H54 (cell line): Measurements from ENCODE around the gene APOL3.
"Not testable (repeated sequence)": the region's sequence is repeated elsewhere in the genome, so short reads cannot be mapped to it uniquely, and the experiment has no call there.

Source experiments
- DNase-seq: peaks from one replicate; pipeline ENCODE4 v3.0.0; 2011; ENCODE audit warnings: low spot score, mixed read lengths; ENCODE audit not compliant: insufficient read length
- FAIRE-seq: peaks from 3 replicates; lab custom pipeline; 2011; peaks lifted over from hg19 to GRCh38; lab: Jason Lieb, UNC
- POLR2A ChIP-seq: IDR thresholded peaks from 2 replicates; pipeline ENCODE4 v1.6.1; 2011; ENCODE audit warnings: low read depth, mild to moderate bottlenecking, low read length

The APOL3 gene, protein sequence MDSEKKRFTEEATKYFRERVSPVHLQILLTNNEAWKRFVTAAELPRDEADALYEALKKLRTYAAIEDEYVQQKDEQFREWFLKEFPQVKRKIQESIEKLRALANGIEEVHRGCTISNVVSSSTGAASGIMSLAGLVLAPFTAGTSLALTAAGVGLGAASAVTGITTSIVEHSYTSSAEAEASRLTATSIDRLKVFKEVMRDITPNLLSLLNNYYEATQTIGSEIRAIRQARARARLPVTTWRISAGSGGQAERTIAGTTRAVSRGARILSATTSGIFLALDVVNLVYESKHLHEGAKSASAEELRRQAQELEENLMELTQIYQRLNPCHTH

DNA sequence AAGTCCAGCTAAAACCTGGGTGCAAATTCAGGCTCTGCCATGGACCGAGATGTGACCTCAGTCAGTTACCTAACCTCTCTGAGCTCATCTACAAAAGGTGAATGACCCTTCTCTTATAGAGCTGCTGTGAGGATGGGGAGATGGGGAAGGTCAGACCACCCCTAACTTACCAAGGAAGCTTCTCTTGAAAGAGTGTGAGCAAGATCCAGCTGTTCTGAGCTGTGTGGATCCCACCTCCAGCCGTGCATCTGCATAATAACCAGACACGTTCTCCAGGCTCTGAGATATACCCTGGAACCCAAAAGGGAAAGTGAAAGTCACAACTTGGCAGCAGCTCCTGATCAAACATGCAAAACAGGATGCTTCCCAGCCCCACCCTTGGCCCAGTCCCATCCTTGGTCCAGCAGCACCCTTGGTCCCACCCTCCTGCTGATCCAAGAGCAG is at the start of gene APOL3:
TSS of gene APOL3 (minus strand) at position 257 of the 444 bp plus-strand sequence. CDS start 11,700 bp downstream, outside the sequence.
- DNase-seq (peak; percentile 15), FAIRE-seq (peak; percentile 11)

DNA sequence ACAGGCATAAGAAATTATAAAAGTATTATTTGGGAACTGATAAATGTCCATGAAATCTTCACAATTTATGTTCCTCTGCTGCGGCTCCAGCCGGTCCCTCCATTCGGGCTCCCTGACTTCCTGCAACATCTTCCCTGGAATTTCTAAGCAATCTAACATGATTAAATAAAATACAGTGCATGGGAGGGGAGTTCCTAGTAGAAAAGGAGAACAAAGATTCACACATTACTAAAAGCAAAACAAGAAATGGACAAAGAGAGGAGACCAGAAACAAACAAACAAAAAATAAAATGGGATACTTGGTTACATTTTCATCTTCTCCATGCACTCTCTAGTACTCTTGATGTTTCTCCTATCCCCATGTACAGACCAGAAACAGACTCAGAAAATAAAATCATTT is 49.7 kb upstream of the APOL3 start:
- DNase-seq (no peak), FAIRE-seq (no peak)

More for the DNA sequence above, at the start of gene APOL3:
- no peak for TF ChIP-seq POLR2A

DNA sequence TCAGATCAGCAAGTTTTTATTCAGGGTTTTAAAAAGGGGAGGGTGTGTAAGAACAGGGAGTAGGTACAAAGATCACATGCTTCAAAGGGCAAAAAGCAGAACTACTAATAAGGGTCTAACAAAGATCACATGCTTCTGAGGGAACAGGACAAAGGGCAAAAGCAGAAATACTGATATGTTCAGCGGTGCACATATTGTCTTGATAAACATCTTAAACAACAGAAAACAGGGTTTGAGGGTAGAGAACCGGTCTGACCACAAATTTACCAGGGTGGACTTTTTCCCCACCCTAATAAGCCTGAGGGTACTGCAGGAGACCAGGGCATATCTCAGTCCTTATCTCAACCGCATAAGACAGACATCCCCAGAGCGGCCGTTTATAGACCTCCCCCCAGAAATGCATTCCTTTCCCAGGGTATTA is 48.9 kb upstream of the APOL3 start:
- not testable (repeated sequence) for FAIRE-seq, DNase-seq

More for the DNA sequence above, 49.7 kb upstream of the APOL3 start:
- TF ChIP-seq POLR2A: no peak

DNA sequence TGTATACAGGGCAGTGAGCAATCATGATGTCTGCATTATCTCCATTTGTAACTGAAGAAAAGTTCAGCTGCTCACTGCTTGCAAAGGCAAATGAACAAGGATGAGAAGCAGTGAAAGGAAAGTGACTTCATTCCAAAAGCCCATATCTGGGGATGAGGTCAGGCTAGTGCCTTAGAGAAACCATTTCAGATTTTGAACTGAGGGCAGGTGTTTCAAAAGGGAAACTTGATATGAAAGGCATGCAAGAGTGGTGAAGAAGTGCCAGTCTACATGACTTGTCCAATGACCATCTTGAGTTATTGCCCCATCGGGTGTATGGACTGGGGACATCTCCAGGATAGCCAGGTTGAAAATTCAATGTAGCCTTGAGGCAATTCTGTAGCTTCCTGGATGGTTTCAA is 48.4 kb upstream of the APOL3 start:
- TF ChIP-seq POLR2A: no peak
- FAIRE-seq (no peak), DNase-seq (no peak)

DNA sequence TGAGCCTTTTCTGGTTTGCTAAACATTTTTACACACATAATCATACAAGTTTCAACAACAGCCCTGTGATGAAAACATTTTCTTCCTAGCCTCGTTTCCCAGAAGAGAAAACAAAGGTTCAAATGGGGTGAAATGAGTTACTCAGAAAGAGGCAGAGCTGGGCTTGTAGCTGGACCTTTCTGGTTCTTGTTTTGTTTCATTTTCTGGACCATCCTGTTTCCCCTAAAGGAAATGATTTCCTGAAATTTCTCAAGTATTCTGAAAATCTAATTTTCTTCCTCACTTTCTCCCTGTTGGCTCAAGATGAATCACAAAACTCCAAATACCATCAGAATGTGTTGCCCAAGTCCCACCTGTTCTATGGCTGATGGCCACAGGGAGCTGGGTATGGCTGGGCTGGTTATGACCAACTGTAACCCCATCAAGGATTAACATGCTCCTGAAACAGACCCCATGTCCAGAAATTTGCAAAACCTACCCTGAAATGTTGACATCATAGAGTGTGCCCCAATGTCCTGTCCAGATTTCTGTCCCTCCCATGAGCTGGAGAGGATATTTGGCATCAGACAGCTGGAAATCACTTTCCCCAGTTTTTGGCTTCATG is 47.7 kb upstream of the APOL3 start:
- DNase-seq (no peak), FAIRE-seq (no peak)
- TF ChIP-seq POLR2A: no peak

DNA sequence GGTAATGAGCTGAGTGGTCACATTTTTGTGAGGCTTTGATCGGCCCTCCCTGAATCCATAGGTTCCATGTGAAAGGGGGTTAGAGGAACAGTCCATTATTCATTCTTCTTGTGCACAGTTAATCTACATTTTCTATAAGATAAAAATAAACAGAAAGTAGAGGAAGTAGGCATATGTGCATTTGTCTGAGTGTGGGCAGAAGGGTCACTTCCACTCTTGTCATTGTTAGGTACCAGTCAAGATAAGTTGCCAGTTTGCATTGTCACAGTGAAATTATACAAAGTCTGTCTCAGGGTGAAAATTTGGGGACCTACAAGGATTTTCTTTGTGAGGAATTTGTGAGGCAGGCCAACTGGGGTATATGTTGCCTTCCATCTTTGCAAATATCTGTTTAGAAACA is 45.7 kb upstream of the APOL3 start:
- FAIRE-seq (no peak), DNase-seq (no peak)
- TF ChIP-seq POLR2A: no peak

DNA sequence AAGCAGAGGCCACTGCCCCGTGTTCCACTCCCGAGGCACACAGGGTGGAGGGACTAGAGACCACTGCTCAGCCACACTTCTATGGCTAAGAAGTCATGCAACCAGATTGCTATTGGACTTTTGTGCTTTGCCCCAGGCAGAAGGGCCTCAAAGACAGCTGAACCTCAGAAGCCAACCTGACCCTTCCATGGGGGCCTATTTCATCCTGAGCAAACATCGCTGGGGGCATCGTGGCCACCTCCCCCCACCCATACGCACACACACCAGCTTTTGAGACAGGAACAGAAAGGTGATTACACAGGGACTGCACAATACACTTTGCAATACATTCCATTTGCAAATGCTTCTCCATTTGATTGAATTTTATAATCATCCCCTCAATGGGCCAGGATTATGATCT is 45.0 kb upstream of the APOL3 start:
- not testable (repeated sequence) for FAIRE-seq, DNase-seq

DNA sequence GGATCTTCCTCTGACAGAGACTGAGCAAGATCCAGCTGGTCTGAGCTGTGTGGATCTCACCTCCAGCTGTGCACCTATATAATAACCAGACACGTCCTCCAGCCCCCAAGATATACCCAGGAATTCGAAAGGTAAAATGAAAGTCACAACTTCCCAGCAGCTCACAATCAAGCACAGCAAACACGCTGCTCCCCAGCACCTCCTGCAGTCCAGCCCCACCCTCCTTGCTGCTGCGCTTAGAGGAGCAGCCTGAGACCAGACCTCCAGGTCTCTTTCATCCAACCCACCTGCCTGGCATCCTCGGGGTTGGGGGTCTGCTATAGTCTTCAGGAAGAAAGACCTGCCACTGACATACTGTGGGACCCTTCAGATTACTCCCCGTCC is 44.1 kb upstream of the APOL3 start:
- no peak for FAIRE-seq
- TF ChIP-seq POLR2A: no peak
- no peak for DNase-seq

DNA sequence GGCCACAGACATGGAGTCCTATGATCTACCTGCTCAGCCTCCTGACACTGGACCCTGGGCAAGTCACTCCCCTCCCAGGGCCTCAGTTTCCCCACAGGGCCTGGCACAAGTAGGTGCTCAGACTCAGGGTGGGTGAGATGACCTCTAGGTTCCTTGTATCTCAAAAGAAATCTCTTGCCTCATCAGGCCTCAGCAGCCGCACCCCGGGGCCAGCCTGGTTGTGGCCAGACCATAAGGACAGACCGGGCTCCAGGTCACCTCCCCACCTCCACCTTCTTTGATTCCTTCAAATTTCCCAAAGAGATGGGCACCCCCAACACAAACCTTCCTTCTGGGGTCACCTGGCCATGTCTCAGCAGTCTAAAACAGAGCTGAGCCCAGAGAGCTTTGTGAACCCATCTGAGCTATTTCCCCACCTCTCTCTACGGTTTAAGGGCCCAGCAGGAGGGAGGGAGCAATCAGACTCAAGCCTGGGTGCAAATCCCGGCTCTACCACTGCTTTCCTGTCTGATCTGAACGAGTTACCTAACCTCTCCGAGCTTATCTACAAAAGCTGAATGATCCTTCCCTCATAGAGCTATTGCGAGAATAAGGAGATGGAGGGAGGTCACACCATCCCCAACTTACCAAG is 43.6 kb upstream of the APOL3 start:
- DNase-seq: no peak
- TF ChIP-seq POLR2A: no peak
- no peak for FAIRE-seq

DNA sequence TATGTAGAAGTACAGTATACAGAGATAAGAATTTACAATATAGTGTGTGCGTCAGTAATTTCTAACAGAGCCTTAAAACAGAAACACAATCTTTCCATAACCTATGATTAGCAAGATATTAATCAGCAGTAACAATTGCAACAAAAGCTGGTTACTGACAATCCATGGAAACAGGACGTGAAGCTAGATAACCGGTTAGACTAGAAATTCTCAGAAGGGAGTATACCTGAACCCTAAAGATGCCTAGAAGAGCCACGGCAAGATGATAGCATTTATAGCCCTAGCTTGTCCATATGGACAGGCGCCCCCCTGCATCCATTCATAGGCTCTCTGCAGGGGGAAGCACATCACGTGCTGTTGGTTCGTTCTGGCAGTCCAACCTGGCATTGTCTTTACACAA is 42.9 kb upstream of the APOL3 start:
- DNase-seq: not testable (repeated sequence)

DNA sequence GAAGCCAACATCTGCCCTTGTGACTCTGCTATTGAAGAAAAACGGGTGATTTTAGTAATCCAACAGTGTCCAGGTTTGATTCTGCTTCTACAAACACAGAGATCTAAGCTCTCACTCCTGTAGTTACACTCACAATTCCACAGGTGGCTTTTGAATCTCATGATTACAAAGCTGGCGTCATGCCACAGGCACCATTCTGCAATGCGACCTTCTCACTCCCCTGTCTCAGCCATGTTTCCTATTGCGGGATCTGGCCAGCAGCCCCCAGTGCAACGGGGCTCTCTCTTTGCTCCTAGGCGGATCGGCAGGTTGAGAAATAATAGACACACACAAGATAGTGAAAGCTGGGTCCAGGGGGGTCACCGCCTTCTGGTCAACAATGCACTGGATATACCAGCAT is 42.4 kb upstream of the APOL3 start:
- not testable (repeated sequence) for DNase-seq, FAIRE-seq

More for the DNA sequence above, 42.9 kb upstream of the APOL3 start:
- not testable (repeated sequence) for FAIRE-seq

DNA sequence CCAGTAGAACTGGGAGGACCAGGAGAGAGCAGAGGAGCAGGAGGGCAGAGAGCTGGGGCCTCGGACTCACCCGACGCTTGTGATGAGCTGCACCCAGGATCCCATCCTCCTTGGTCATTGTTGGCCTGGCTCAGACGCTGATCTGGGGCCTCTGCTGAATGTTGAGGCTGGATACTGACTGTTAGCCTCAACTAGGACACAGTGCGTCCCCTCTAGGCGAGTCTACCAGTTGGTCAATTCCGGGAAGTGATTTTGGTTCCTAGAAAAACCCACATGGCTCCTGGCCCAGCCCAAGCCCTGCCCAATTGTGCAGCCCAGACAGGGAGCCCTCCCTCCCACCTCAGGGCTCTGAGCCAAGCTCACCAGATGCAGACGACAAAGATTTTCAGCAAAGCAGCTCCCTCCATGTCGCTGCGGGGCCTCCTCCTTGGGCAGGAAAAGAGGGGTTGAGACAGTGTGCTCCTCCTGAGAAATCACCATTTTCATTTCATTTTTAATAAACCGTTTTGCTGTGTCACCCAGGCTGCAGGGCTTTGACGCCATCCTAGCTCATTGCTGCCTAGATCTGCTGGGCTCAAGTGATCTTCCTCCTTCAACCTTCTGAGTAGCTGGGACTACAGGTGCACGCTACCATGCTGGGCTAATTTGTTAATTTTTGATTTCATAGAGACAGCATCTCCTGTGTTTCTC is 41.2 kb upstream of the APOL3 start, which contains the start of gene APOL4:
TSS of gene APOL4 (minus strand) at position 180 of the 690 bp plus-strand sequence. CDS start at position 105, 75 bp downstream.
- DNase-seq (no peak), FAIRE-seq (no peak)
- TF ChIP-seq POLR2A: no peak

DNA sequence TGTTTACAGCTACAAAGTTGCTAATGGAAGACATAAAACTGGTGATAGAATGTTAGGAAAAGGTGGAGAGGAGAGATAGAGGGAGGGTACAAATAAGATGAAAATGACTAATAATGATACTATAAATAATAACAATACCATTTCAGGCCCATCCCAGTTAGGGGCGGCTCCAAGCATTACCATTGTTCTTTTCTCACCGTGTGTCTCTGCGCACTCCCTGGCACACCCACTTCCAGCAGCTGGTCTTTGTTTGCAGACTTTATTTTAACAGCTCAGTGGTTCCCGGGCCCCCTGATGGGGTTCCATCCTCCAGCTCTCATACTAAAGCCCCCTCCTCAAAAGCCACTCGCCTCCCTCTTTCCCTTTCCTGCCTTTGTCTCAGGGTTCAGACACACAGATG is 40.5 kb upstream of the APOL3 start:
- not testable (repeated sequence) for DNase-seq, FAIRE-seq

DNA sequence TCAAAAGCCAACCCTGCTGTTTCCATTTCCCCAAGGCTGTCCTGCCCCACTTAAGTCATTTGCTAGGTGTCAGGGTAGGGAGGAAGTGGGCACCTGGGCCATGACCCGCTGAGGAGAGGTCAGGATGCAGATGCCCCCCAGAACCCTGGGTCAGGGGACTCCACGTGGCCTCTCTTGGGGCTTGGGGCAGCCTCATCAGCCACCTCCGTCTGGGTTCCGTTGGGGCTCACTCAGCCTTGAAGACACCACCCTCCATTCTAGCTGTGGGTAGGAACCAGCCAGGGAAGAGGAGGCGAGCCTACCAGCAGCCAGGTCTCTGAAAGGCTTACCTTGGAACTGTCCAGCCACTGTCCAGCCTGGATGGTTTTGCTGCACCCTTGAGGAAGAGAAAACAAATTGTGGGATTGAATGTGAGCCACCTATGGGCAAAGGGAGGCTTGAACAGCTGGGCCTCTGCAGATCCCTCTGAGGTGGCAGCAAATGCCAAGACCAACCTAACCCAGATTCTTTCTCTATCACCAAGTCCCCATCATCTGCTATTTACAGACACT is 38.5 kb upstream of the APOL3 start:
- TF ChIP-seq POLR2A: no peak
- no peak for DNase-seq
- no peak for FAIRE-seq
